Activated CD4-positive, alpha-beta T cell treated with anti-CD3 and anti-CD28 coated beads, Interleukin-10, Interleukin-2, amounts not matched to agents 100 ng/mL and 50 ng/mL, durations not matched to agents 16 hours and 8 hours (primary cell): Measurements from ENCODE around the gene PTPRD.

ENCODE experiments used
- DNase-seq: peaks from one replicate; pipeline ENCODE4 v3.0.0-alpha.2; 2020

PTPRD gene

GRCh38 chr9:8437876-8438275 lies 2174.9 kb downstream of the PTPRD start:
- DNase-seq: no peak

- DNase-seq: no peak
These were observed 2175.5 kb downstream of the PTPRD start for GRCh38 chr9:8437259-8437658.

GRCh38 chr9:8436786-8437185 lies 2176.0 kb downstream of the PTPRD start:
- peak; percentile 74 for DNase-seq

GRCh38 chr9:8434621-8435020 lies 2178.2 kb downstream of the PTPRD start:
- no peak for DNase-seq

GRCh38 chr9:8432224-8432623 lies 2180.6 kb downstream of the PTPRD start:
- no peak for DNase-seq

- no peak for DNase-seq
These were observed 2181.3 kb downstream of the PTPRD start for GRCh38 chr9:8431505-8431904.

GRCh38 chr9:8430945-8431344 lies 2181.9 kb downstream of the PTPRD start:
- peak; percentile 68 for DNase-seq

- DNase-seq: peak; percentile 74
These were observed 2183.0 kb downstream of the PTPRD start for GRCh38 chr9:8429768-8430167.

- DNase-seq: peak; percentile 61
These were observed 2183.6 kb downstream of the PTPRD start for GRCh38 chr9:8429157-8429556.

GRCh38 chr9:8428389-8428788 lies 2184.4 kb downstream of the PTPRD start:
- peak; percentile 62 for DNase-seq

- DNase-seq: no peak
These were observed 2187.9 kb downstream of the PTPRD start for GRCh38 chr9:8424786-8425410.

GRCh38 chr9:8420416-8420815 lies 2192.4 kb downstream of the PTPRD start:
- DNase-seq: no peak

- DNase-seq: no peak
These were observed 2193.1 kb downstream of the PTPRD start for GRCh38 chr9:8419596-8420275.

- DNase-seq: no peak
These were observed 2195.5 kb downstream of the PTPRD start for GRCh38 chr9:8417341-8417740.

GRCh38 chr9:8412327-8412726 lies 2200.5 kb downstream of the PTPRD start:
- DNase-seq: no peak

GRCh38 chr9:8408575-8409190 lies 2204.1 kb downstream of the PTPRD start:
- no peak for DNase-seq

GRCh38 chr9:8401961-8402705 lies 2210.7 kb downstream of the PTPRD start:
- no peak for DNase-seq

GRCh38 chr9:8400378-8400777 lies 2212.4 kb downstream of the PTPRD start:
- DNase-seq: no peak

- no peak for DNase-seq
These were observed 2217.8 kb downstream of the PTPRD start for GRCh38 chr9:8395022-8395421.

GRCh38 chr9:8394341-8394740 lies 2218.5 kb downstream of the PTPRD start:
- no peak for DNase-seq

- DNase-seq: no peak
These were observed 2219.9 kb downstream of the PTPRD start for GRCh38 chr9:8392866-8393265.

- no peak for DNase-seq
These were observed 2221.2 kb downstream of the PTPRD start for GRCh38 chr9:8391566-8391965.

- no peak for DNase-seq
These were observed 2221.7 kb downstream of the PTPRD start for GRCh38 chr9:8391132-8391531.

- no peak for DNase-seq
These were observed 2222.2 kb downstream of the PTPRD start for GRCh38 chr9:8390571-8390970.
